SKM-1 treated with dmso at 0.1 percent for 144 hours (cell line): ENCODE measurements around the gene APEH.
"Not testable (repeated sequence)": the region's sequence is repeated elsewhere in the genome, so short reads cannot be mapped to it uniquely, and the experiment has no call there.

Experiments used
- DNase-seq: peaks from one replicate; lab custom pipeline; 2025; ENCODE audit not compliant: unreplicated experiment; lab: John Stamatoyannopoulos, UW

Gene APEH

GRCh38 chr3:49689046-49689907 is 15.1 kb downstream of the APEH start, which contains the start of the genes MST1 and RNF123:
Gene MST1 (minus strand): TSS chr3:49689474. CDS start chr3:49688691, 783 bp downstream.
Gene RNF123 (plus strand): TSS chr3:49689557. CDS start chr3:49691166, 1,609 bp downstream.
- no peak for DNase-seq

GRCh38 chr3:49689908-49690624 is 15.9 kb downstream of the APEH start:
- DNase-seq: not testable (repeated sequence)

DNA sequence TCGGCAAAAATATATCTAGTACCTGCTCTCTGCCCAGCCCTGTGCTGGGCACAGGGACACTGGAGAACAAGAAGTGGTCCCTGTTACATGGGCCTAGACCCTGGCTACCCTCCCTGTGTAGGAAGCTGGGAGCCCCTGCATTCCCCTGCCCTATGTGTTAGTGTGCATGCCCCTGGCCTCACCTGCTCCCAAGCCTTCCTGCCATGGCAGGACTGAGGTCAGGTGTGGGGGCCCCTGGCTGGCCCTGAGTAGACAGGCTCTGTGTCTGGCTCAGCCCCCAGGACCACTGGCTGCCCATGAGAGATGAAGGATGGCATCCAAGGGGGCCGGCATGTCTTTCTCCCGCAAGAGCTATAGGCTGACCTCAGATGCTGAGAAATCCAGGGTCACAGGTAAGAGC is 16.7 kb downstream of the APEH start:
- DNase-seq: not testable (repeated sequence)

- DNase-seq: not testable (repeated sequence)
Measured at GRCh38 chr3:49691481-49691880, 17.3 kb downstream of the APEH start.

DNA sequence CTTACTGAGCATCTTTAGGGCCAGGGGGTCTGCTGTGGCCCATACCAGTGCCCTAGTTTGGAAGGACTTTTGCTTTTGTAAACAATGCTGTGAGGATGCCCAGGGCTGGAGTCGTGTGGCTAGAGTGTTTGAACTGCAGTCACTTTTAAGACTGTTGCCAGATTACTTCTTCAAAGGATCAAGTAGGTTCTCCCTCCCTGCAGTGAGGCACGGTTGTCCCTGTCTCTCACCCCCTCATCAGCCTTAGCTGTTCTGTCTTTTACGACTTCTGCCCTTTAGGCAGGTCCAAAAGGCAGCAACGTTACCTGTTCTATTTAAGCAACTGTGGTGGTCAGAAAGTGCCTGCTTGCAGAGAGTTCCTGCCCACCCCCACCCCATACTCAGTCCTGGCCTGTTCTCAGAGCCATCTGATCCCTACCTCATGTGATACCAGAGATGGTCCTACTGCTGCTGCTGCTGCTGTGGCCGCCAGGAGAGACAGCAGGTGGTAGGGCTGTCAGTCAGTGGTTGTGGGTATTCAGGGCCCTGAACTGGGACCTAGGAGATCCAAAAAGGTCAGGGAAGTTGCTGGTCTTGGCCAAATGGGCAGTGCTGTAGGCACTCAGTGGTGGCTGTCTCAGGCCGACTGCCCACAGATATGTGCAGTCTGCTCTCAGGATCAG is 20.4 kb downstream of the APEH start:
- DNase-seq: not testable (repeated sequence)

GRCh38 chr3:49695350-49696015 is 21.3 kb downstream of the APEH start:
- DNase-seq: not testable (repeated sequence)

GRCh38 chr3:49699281-49699979 is 25.3 kb downstream of the APEH start:
- DNase-seq: no peak

DNA sequence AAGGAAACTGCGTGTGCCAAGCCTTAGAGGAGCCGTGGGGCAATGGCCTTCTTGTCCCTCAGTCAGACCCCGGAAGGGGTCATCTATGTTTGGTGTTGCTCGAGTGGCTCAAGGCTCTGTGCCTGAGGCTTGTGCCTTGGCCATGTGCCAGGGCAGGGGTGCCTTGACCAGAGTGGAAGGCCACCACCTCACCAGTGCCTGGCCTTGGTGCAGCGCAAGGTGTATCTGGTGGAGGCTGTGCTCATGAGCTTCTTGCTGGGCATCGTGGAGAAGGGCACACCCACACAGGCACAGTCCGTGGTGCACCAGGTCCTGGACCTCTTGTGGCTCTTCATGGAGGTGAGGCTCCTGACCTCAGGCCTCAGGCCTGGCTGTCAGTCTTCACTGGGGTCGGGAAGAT is 25.9 kb downstream of the APEH start:
- DNase-seq: no peak

- no peak for DNase-seq
Measured at GRCh38 chr3:49700453-49701128, 26.4 kb downstream of the APEH start.

GRCh38 chr3:49701388-49702077 is 27.4 kb downstream of the APEH start:
- no peak for DNase-seq

GRCh38 chr3:49702672-49703071 is 28.5 kb downstream of the APEH start:
- DNase-seq: no peak

GRCh38 chr3:49703443-49703927 is 29.3 kb downstream of the APEH start:
- DNase-seq: peak; percentile 51

DNA sequence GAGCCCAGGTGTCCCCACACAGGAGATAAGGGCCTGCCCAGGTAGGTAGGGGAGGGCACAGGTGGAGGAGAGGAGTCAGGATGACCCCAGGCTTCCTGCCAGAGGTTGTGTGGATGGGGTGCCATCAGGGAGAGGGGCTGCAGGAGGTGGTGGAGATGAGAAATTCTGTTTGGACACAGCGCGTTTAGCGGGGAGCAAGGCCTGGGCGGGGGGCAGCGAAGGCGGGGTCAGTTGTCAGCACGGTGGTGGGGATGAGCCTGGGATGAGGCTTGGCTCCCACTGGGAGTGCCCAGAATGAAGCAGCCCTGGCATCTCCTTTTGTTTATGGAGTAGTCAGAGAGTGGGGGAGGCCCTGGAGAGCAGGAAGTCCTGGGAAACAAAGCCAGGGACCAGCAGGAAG is 29.8 kb downstream of the APEH start:
- DNase-seq: no peak

DNA sequence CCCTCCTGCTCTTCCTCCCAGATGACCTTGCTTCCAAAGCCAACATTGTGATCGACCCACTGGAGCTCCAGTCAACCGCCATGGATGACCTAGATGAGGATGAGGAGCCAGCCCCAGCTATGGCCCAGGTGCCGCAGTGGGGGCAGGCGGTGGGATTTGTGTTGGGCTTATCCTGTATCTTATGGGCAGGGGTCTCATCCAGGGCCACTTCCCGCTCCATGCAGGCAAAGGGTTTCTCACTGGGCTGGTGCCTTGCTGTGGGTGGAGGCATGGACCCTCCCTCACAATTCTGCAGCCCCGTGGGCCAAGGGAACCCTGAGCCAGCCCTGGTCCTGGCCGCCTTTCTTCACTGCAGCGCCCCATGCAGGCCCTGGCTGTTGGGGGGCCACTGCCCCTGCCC is 30.5 kb downstream of the APEH start:
- no peak for DNase-seq

- no peak for DNase-seq
Measured at GRCh38 chr3:49705390-49705960, 31.3 kb downstream of the APEH start.

GRCh38 chr3:49706456-49707112 is 32.4 kb downstream of the APEH start:
- no peak for DNase-seq

DNA sequence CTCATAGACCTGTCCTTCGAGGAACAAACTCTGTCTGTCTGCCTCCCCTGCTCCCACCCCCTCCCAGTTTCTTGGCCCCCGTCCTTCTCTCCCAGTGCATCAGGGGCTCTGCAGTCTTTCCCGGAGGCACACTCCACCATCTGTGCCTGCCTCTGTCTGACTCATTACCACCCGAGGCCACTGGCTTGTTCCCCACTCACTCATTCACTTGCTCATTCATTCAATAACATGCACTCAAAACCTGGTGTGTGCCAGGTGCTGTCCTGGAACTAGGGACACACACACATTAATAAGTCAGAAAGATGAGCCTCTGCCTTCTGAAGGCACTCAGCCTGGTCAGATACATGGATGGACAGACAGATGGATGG is 32.9 kb downstream of the APEH start:
- DNase-seq: no peak

- DNase-seq: no peak
Measured at GRCh38 chr3:49709852-49710251, 35.7 kb downstream of the APEH start.
